ENCODE measurements around the gene C2CD5.

GRCh38 chr12:22518998-22519397, 25.3 kb downstream of the C2CD5 start:
- TF ChIP-seq CTCF (IDR thresholded peaks at IDR 0.05) = no peak
- TF ChIP-seq POLR2AphosphoS5 (IDR thresholded peaks at IDR 0.05) = no peak
- no peak for TF ChIP-seq POLR2A (IDR thresholded peaks at IDR 0.05)
- no peak for TF ChIP-seq EP300 (IDR thresholded peaks at IDR 0.05; ENCODE audit: low read depth)

All from transverse colon (tissue), 4 donors.